Natural killer cell treated with Interleukin-12 subunit alpha and Interleukin-12 subunit beta and Interleukin-15 and Interleukin-18, amount 100 ng/mL, for 72 hours (primary cell): ENCODE data around the gene CFAP46. TPM values are rescaled to one million over a fixed set of nuclear protein-coding genes. Genes with fewer than 3 reads are reported as not detected.

Source experiments
- ATAC-seq, 2 donors: fragments of 150-1000 bp; cut with Tn5 transposase in 1 of 2; sonication (Bioruptor Pico), chemical (Tn5 transposase) in 1 of 2; 2 replicates each; pipeline ENCODE4 v1.10.0; 2021
- DNase-seq: peaks from one replicate; pipeline ENCODE4 v3.0.0; 2022; ENCODE audit warnings: low spot score
- H3K27ac Mint-ChIP-seq, 2 donors: 1 replicate in 1 of 2; 2 replicates in 1 of 2; pipeline ENCODE4 v1.8.0; 2022; ENCODE audit warnings: mixed read lengths in 2 of 2, mild to moderate bottlenecking in 1 of 2, moderate library complexity in 1 of 2
- H3K27me3 Mint-ChIP-seq, 2 donors: 1 replicate in 1 of 2; 2 replicates in 1 of 2; pipeline ENCODE4 v1.8.0; 2022; ENCODE audit warnings: mixed read lengths in 2 of 2
- H3K36me3 Mint-ChIP-seq: one replicate; pipeline ENCODE4 v1.8.0; 2022; ENCODE audit warnings: mixed read lengths
- H3K4me1 Mint-ChIP-seq, 2 donors: 1 replicate in 1 of 2; 2 replicates in 1 of 2; pipeline ENCODE4 v1.8.0; 2022; ENCODE audit warnings: low read depth in 2 of 2, mixed read lengths in 2 of 2, mild to moderate bottlenecking in 1 of 2
- H3K4me3 Mint-ChIP-seq: one replicate; pipeline ENCODE4 v1.8.0; 2022; ENCODE audit warnings: mixed read lengths
- H3K9me3 Mint-ChIP-seq: 2 replicates; pipeline ENCODE4 v1.8.0; 2022; ENCODE audit warnings: mixed read lengths
- total RNA-seq, 2 donors: library from RNA; stranded (reverse); gene quantifications; one replicate each; pipeline ENCODE4 v1.2.3, GENCODE V29; 2022

The CFAP46 gene
- total RNA-seq, 2 donors from 2014 or later = 0.19 TPM; not detected in 1

- Mint-ChIP-seq H3K4me3 (no peak overlapping the region), H3K36me3 (no peaks in the 10 kb centered on the region), H3K4me1 (no peaks in the 10 kb centered on the region), H3K9me3 (no peaks in the 10 kb centered on the region), H3K27ac (no peak overlapping the region), H3K27me3 (peaks cover 0 to 3% of the 10 kb centered on the region in 2 donors)
- DNase-seq = no peak
- ATAC-seq = no peak
Observed at GRCh38 chr10:132790934-132791829, 151.2 kb downstream of the CFAP46 start.

GRCh38 chr10:132790470-132790869 is 151.9 kb downstream of the CFAP46 start:
- H3K4me1 Mint-ChIP-seq = no peaks in the 10 kb centered on the region
- peaks cover 0 to 3% of the 10 kb centered on the region in 2 donors for H3K27me3 Mint-ChIP-seq
- no peak overlapping the region for H3K27ac Mint-ChIP-seq
- H3K4me3 Mint-ChIP-seq = no peak overlapping the region
- H3K36me3 Mint-ChIP-seq = no peaks in the 10 kb centered on the region
- DNase-seq (no peak), ATAC-seq (no peak)
- H3K9me3 Mint-ChIP-seq = no peaks in the 10 kb centered on the region

DNA sequence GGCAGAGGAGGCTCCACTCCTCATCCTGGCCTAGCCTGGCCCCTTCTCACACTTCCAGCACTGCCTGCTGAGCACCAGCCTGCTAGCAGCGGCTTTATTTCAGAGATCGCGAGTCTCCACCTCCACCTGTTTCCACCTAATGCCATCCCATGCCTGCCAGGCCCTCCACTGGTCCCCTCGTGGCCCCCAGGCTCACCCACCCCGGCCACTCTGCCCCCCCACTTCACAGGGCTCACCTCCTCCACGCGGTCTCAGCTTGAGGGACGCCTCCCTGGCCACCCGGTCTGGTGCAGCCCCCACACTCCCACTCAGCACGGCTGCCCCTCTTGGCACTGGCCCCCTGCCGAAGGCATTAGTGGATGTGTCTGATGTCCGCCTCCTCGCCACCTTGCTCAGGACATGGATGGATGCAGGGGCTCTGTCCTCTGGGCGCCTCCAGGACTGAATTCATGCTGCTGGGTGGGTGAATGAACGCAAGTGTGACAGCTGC is 152.7 kb downstream of the CFAP46 start:
- Mint-ChIP-seq H3K4me1 (no peaks in the 10 kb centered on the region), H3K27me3 (peaks cover 0 to 3% of the 10 kb centered on the region in 2 donors), H3K27ac (no peak overlapping the region), H3K36me3 (no peaks in the 10 kb centered on the region), H3K9me3 (no peaks in the 10 kb centered on the region), H3K4me3 (no peak overlapping the region)
- ATAC-seq = no peak
- DNase-seq = no peak

- no peaks in the 10 kb centered on the region for H3K9me3 Mint-ChIP-seq
- H3K36me3 Mint-ChIP-seq = no peaks in the 10 kb centered on the region
- no peak overlapping the region for H3K4me3 Mint-ChIP-seq
- DNase-seq (no peak), ATAC-seq (no peak)
- no peak overlapping the region for H3K27ac Mint-ChIP-seq
- no peaks in the 10 kb centered on the region for H3K4me1 Mint-ChIP-seq
- peaks cover 0 to 6% of the 10 kb centered on the region in 2 donors for H3K27me3 Mint-ChIP-seq
Observed at GRCh38 chr10:132788831-132789219, 153.5 kb downstream of the CFAP46 start.

DNA sequence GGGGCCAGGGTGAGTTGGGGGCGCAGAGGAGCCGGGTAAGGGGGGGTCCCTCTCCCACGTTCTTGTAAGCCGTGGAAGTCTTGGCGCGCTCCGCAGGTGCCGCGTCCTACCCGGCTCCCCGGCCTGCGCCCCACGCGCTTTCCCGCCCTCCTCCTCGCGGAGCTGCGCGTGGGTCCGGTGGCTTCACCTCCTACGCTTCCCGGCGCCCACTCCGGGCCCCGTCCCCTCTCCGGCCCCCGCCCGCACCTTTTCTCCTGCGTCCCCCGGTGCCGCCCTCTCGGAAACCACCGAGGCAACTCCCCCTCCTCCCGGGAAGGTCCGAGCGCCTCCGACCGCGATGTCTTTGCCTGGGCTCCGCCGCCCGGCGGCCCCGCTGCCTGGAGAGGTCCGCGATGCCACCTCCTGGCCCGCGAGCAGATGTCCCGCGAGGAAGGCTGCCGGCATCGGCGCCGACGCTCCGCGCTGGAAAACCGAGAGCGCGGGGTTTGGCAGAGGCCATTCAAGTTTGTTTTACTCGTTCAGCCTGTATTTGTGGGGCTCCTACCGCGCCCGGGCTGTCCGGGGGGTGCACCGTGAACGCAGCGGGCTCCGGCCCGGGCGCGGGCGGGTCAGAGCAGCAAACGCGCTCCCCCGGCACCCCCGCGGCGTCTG is 154.1 kb downstream of the CFAP46 start:
- no peaks in the 10 kb centered on the region for H3K9me3 Mint-ChIP-seq
- no peak overlapping the region for H3K4me3 Mint-ChIP-seq
- H3K27ac Mint-ChIP-seq = no peak overlapping the region
- no peaks in the 10 kb centered on the region for H3K4me1 Mint-ChIP-seq
- DNase-seq (no peak), ATAC-seq (no peak)
- H3K36me3 Mint-ChIP-seq = no peaks in the 10 kb centered on the region
- peaks cover 0 to 6% of the 10 kb centered on the region in 2 donors for H3K27me3 Mint-ChIP-seq

DNA sequence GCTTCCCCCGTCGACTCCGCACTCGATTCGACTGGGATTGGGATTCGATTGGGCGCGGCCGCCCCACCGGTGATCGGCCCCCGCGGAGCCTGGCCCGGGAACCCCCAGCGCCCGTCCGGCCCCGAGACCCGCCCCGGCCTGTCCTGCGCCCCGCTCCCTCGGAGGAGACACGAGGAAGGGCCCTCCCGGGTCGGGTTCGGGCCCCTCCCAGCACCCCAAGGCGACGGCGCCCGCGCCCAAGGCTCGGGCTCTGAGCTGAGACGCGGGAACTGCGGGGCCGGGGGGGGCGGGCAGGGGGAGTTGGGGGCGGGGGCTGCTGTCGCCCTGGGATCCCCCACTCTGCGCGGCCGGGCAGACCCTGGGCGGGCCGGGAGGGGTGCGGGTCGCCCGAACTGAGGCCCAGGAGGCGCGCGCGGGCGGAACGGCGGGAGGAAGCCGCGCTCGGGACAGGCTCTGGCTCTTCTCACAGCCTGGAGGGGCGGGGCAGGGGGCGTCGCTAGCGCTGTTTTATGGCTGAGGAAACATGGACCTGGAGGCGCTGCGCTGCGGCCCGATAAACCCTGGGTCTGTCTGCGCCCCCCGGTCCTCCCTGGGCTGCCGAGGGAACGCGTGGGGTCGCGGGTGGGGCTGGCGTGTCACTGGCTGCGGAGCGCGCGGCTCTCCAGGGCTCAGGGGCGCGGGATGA is 154.7 kb downstream of the CFAP46 start:
- no peak for ATAC-seq
- peaks cover 0 to 5% of the 10 kb centered on the region in 2 donors for H3K27me3 Mint-ChIP-seq
- H3K36me3 Mint-ChIP-seq = no peaks in the 10 kb centered on the region

GRCh38 chr10:132786884-132787494 is 155.4 kb downstream of the CFAP46 start:
- DNase-seq = no peak
- Mint-ChIP-seq H3K27me3 (peaks cover 0 to 5% of the 10 kb centered on the region in 2 donors), H3K36me3 (no peaks in the 10 kb centered on the region), H3K9me3 (no peaks in the 10 kb centered on the region), H3K27ac (no peak overlapping the region), H3K4me3 (no peak overlapping the region), H3K4me1 (no peaks in the 10 kb centered on the region)
- no peak for ATAC-seq

More for the DNA sequence above, 154.7 kb downstream of the CFAP46 start:
- H3K4me3 Mint-ChIP-seq = no peak overlapping the region
- no peak for DNase-seq
- no peaks in the 10 kb centered on the region for H3K9me3 Mint-ChIP-seq
- no peaks in the 10 kb centered on the region for H3K4me1 Mint-ChIP-seq
- no peak overlapping the region for H3K27ac Mint-ChIP-seq

DNA sequence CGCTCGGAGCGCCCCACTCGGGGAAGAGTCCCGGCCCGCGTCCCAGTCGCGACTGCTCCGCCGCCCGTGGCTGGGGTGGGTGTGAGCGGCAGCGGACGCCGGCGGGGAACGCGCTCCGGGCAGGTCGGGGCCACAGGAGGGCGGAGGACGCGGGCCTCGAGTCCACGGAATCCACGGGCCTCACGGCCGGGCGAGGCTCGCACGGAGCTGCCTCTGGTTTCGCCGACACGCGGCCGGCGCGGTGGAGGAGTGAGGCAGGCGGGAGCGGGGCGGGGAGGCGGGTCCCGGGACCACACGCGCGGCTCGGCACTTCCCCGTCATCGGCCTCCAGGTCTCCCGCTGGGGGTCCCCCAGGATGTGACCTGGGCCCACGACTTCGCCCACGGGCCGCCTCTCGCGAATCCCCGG is 155.9 kb downstream of the CFAP46 start:
- no peaks in the 10 kb centered on the region for H3K4me1 Mint-ChIP-seq
- DNase-seq (no peak), ATAC-seq (no peak)
- no peaks in the 10 kb centered on the region for H3K9me3 Mint-ChIP-seq
- H3K27me3 Mint-ChIP-seq = peaks cover 0 to 5% of the 10 kb centered on the region in 2 donors
- H3K4me3 Mint-ChIP-seq = no peak overlapping the region
- H3K27ac Mint-ChIP-seq = no peak overlapping the region
- H3K36me3 Mint-ChIP-seq = no peaks in the 10 kb centered on the region

DNA sequence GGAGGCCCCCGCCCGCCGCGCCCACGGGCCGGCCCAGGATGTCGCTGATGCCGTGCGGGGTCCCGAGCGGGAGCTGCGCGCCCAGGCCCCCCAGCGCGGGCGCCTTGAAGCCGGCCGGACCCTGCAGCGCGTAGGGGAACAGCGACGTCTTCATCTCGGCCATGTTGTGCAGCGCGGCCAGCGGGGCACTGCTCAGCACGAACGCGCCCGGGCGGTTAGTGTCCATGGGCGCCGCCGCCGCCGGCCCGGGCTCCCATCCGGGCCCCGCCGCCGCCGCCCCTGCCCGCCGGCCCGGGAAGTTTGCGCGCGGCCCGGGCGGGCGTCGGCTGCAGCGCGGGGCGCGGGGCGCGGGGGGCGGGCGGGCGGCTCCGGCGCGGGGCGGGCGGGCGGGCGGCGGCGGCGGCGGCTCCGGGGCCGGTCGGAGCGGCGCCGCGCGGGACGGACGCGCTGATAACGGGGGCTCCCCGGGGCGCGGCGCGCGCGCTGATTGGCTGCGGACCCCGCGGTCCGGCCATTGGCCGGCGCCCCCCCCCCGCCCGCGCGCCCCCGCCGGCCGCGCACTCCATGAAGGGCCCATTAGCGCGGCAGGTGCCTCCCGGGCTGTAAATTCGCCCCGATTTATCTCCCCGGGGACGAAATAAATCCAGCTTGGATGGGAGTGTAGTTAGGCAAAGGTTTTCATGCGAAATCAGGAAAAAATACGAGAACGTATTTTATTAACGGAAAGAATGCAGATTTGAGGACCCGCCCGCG is 156.5 kb downstream of the CFAP46 start, which contains the start of gene NKX6-2:
NKX6-2 (minus strand) TSS at position 425 of the 753 bp plus-strand sequence; CDS start at position 226, 199 bp downstream.
- Mint-ChIP-seq H3K27me3 (peaks cover 0 to 5% of the 10 kb centered on the region in 2 donors), H3K27ac (no peak within 1 kb of the TSS), H3K4me3 (no peak within 1 kb of the TSS), H3K9me3 (no peaks in the 10 kb centered on the region), H3K4me1 (no peaks in the 10 kb centered on the region), H3K36me3 (no peaks in the 10 kb centered on the region)
- no peak for DNase-seq
- no peak for ATAC-seq

DNA sequence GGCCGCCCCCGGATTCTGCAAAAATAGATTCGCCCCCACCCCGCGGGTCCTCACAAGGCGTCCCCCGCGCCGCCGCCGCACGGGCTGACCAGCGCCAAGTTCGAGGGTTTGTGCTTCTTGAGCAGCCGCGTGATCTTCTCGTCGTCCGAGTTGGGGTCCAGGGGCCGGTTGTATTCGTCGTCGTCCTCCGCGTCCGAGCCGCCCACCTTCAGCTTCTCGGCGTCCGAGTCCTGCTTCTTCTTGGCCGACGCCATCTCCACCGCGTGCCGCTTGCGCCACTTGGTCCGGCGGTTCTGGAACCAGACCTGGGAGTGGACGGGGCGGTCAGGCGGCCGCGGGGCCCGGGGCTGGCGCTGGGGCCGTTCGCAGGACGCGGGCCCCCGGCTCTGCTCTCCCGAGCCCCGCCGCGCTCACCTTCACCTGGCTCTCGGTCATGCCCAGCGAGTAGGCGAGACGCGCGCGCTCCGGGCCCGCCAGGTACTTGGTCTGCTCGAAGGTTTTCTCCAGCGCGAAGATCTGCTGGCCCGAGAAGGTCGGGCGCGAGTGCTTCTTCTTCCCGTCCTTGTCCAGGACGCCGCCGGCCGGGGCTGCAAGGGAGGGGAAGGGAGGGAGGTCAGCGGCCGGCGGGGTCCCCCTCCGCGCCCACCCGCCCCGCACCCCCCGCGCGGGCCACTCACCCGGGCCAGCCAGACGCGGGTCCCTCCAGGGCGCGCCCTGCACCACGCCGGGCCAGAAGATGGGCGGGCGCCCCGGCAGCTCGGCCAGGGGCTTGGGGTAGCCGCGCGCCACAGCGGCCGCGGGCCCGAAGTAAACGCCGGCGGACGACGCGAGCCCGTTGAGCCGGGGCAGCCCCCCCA is 157.3 kb downstream of the CFAP46 start:
- no peak for ATAC-seq
- DNase-seq = no peak
- Mint-ChIP-seq H3K4me1 (no peaks in the 10 kb centered on the region), H3K9me3 (no peaks in the 10 kb centered on the region), H3K27me3 (peaks cover 0 to 5% of the 10 kb centered on the region in 2 donors), H3K4me3 (no peak overlapping the region), H3K36me3 (no peaks in the 10 kb centered on the region), H3K27ac (no peak overlapping the region)

DNA sequence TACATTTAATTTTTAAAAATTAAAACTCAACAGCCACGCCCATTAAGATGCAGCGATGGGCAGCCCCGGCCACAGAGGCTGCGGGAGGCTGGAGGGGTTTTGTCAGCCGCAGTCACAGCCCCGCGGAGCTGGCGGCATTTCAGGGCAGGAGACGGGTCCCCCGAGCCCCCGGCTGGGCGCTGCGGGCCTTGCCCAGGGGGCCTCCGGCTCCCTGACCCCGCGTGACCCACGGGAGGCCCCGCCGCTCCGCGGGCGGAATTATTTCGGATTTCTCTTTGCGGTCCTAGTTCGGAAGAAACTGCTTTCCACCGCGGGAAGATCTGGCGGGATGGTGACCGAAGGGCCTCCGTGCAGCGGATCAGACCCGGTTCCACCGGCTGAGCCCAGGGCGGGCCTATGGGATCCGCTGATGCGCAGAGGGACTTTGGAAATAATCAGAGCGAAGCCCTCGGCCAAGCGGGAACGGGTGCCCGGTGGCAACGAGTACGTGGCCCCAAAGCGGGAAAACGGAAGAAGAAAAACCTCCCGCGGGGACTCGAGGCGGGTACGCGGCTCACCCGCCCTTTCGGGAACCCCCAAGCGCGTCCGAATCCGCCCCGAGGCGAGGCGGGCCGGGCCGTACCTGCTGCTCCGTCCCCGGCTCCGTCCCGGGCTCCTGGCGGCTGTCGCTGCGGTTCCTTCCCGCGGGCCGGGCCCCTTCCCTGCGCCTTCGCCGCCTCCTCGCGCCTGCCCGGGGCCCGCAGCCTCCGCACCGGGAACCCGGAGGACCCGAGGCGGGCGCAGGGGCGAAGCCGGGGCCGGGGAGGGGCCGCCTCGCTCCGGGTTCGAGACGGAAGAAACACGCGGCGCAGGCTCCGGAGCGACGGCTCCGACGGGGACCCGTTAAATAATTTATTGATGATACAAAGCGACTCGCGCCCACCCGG is 158.2 kb downstream of the CFAP46 start:
- ATAC-seq = no peak
- Mint-ChIP-seq H3K27me3 (peaks cover 0 to 5% of the 10 kb centered on the region in 2 donors), H3K36me3 (no peaks in the 10 kb centered on the region), H3K4me1 (no peaks in the 10 kb centered on the region), H3K4me3 (peak overlapping the region; percentile 20), H3K27ac (no peak overlapping the region), H3K9me3 (no peaks in the 10 kb centered on the region)
- no peak for DNase-seq
